ENCODE data around the gene MITF. TPM values are rescaled to one million over a fixed set of nuclear protein-coding genes. Genes with fewer than 3 reads are reported as not detected.

MITF gene
- total RNA-seq, 3 donors from 2014 or later: 3.2 to 56.1 (median 5.5) TPM

- TF ChIP-seq CTCF (IDR thresholded peaks at IDR 0.05): no peak
- Histone ChIP-seq H3K4me1 (ENCODE audit: low read depth) (no peaks in the 10 kb centered on the region), H3K9me3 (no peaks in the 10 kb centered on the region), H3K4me3 (no peak overlapping the region), H3K36me3 (ENCODE audit: low read depth) (no peaks in the 10 kb centered on the region)
- no peak for DNase-seq
- no peak for ATAC-seq
- intact Hi-C loops (cut with DNase I, micrococcal nuclease): no loop called here
Observed at GRCh38 chr3:69766638-69767037, 27.4 kb downstream of the MITF start.

GRCh38 chr3:69767571-69767970 is 28.3 kb downstream of the MITF start:
- DNase-seq (peak in 2 of 3 donors; percentile 34 to 38), ATAC-seq (no peak)
- H3K4me1 ChIP-seq (ENCODE audit: low read depth): no peaks in the 10 kb centered on the region
- no peak overlapping the region for H3K4me3 ChIP-seq
- intact Hi-C loops (cut with DNase I, micrococcal nuclease): no loop called here
- H3K9me3 ChIP-seq: no peaks in the 10 kb centered on the region
- no peaks in the 10 kb centered on the region for H3K36me3 ChIP-seq (ENCODE audit: low read depth)
- no peak for TF ChIP-seq CTCF (IDR thresholded peaks at IDR 0.05)

- Histone ChIP-seq H3K4me1 (ENCODE audit: low read depth) (no peaks in the 10 kb centered on the region), H3K36me3 (ENCODE audit: low read depth) (no peaks in the 10 kb centered on the region)
Observed at GRCh38 chr3:69768438-69768837, 29.2 kb downstream of the MITF start.

GRCh38 chr3:69770219-69770618 is 31.0 kb downstream of the MITF start:
- intact Hi-C loops (cut with DNase I, micrococcal nuclease): no loop called here
- H3K36me3 ChIP-seq (ENCODE audit: low read depth): no peaks in the 10 kb centered on the region
- H3K9me3 ChIP-seq: no peaks in the 10 kb centered on the region
- TF ChIP-seq CTCF (IDR thresholded peaks at IDR 0.05): no peak
- ATAC-seq (no peak), DNase-seq (no peak)
- H3K4me3 ChIP-seq: no peak overlapping the region
- H3K4me1 ChIP-seq (ENCODE audit: low read depth): no peaks in the 10 kb centered on the region

More at GRCh38 chr3:69768438-69768837, 29.2 kb downstream of the MITF start:
- Histone ChIP-seq H3K4me3 (no peak overlapping the region), H3K9me3 (no peaks in the 10 kb centered on the region)
- DNase-seq (no peak), ATAC-seq (no peak)
- no peak for TF ChIP-seq CTCF (IDR thresholded peaks at IDR 0.05)
- intact Hi-C loops (cut with DNase I, micrococcal nuclease): no loop called here

- ATAC-seq: no peak
Observed at GRCh38 chr3:69770976-69771634, 31.8 kb downstream of the MITF start.

More at GRCh38 chr3:69770976-69771634, 31.8 kb downstream of the MITF start:
- Histone ChIP-seq H3K4me3 (no peak overlapping the region), H3K9me3 (no peaks in the 10 kb centered on the region), H3K4me1 (ENCODE audit: low read depth) (no peaks in the 10 kb centered on the region), H3K36me3 (ENCODE audit: low read depth) (no peaks in the 10 kb centered on the region)
- intact Hi-C loops (cut with DNase I, micrococcal nuclease): no loop called here
- no peak for TF ChIP-seq CTCF (IDR thresholded peaks at IDR 0.05)
- DNase-seq: no peak
